Activated CD8-positive, alpha-beta T cell treated with anti-CD3 and anti-CD28 coated beads, Interleukin-2, amount 10 ng/mL, durations not matched to agents 7 days and 5 days (primary cell): ENCODE measurements around the gene CBLB. TPM values are rescaled to one million over a fixed set of nuclear protein-coding genes. Genes with fewer than 3 reads are reported as not detected.

ENCODE experiments used
- ATAC-seq: fragments of 150-1000 bp; cut with Tn5 transposase; one replicate; pipeline ENCODE4 v1.10.0; 2021; ENCODE audit warnings: moderate library complexity
- CTCF ChIA-PET: fragments of 350-600 bp; sonication (Branson Sonifier 250); formaldehyde crosslinking; loops from one replicate; lab custom pipeline; 2021; ENCODE audit warnings: antibody characterized with exemption; lab: Charles Lee
- POLR2A ChIA-PET: fragments of 350-600 bp; sonication (Branson Sonifier 250); formaldehyde crosslinking; loops from one replicate; lab custom pipeline; 2021; ENCODE audit warnings: antibody characterized with exemption; lab: Charles Lee
- DNase-seq: peaks from one replicate; pipeline ENCODE4 v3.0.0-alpha.2; 2020
- H3K27ac Mint-ChIP-seq: one replicate; pipeline ENCODE4 v1.8.0; 2021; ENCODE audit warnings: mild to moderate bottlenecking, mixed read lengths
- H3K27me3 Mint-ChIP-seq: one replicate; pipeline ENCODE4 v1.8.0; 2021; ENCODE audit warnings: low read depth, mixed read lengths
- H3K36me3 Mint-ChIP-seq: one replicate; pipeline ENCODE4 v1.8.0; 2021; ENCODE audit warnings: low read depth, mixed read lengths
- H3K4me1 Mint-ChIP-seq: one replicate; pipeline ENCODE4 v1.8.0; 2021; ENCODE audit warnings: low read depth, mixed read lengths
- H3K4me3 Mint-ChIP-seq: one replicate; pipeline ENCODE4 v1.8.0; 2021; ENCODE audit warnings: mild to moderate bottlenecking, mixed read lengths
- H3K9me3 Mint-ChIP-seq: one replicate; pipeline ENCODE4 v1.8.0; 2022; ENCODE audit warnings: mixed read lengths; ENCODE audit not compliant: insufficient read depth
- total RNA-seq, 2 experiments: library from RNA; stranded (reverse); gene quantifications; one replicate each; pipeline ENCODE4 v1.2.3, GENCODE V29; 2021

Gene CBLB
- total RNA-seq, 2 experiments from 2014 or later: 117 to 122 TPM

DNA sequence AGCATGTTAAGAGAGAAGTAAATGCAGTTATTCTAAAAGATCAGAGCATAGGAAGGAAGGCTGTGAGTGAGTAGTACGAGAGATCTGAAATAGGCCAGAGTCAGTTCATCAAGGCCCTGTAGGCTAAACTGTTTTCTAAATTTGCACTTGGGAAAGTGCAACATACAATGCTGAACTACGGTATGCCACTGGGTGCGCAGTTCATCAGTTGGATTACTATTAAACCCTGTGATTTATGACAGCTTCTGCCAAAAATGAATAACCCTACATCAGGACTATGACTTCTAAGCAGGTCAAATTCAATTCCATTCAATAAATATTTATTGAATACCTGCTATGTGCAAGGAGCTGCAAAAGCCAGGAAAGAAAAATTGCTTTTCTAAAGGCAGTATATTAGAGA is 10.8 kb downstream of the CBLB start:
- DNase-seq (no peak), ATAC-seq (no peak)
- peaks cover 47% of the 10 kb centered on the region for H3K4me1 Mint-ChIP-seq
- peaks cover 59% of the 10 kb centered on the region for H3K36me3 Mint-ChIP-seq
- ChIA-PET POLR2A (no interaction called here), CTCF (interaction anchor here (1.2 to 2.2 kb wide), 3 partner anchors 10 to 141 kb away, joined by 3 to 9 read pairs (median 3); partner anchors contain the start of gene CBLB)
- no peaks in the 10 kb centered on the region for H3K27me3 Mint-ChIP-seq
- H3K27ac Mint-ChIP-seq: peak overlapping the region; percentile 27
- no peak overlapping the region for H3K4me3 Mint-ChIP-seq
- peaks cover 4% of the 10 kb centered on the region for H3K9me3 Mint-ChIP-seq

DNA sequence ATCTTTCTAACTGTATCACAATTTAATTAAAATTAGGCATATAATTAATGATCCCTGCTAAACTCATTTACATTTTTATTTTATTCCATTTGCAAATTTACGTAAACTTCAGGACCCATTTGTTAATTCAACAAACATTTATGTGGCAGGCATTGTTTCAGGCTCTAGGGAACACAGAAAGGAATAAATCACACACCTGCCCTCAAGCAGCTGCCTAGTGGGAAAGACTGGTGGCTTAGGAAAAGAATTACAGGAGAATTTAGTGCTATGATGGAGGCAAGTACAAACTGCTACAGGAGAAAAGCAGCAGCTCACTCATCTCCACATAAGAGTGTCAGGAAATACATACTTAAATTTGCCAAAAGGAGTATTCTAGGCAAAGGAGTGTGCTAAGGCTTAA is 11.2 kb downstream of the CBLB start:
- no peak overlapping the region for H3K4me3 Mint-ChIP-seq
- peaks cover 63% of the 10 kb centered on the region for H3K36me3 Mint-ChIP-seq
- peak overlapping the region; percentile 27 for H3K27ac Mint-ChIP-seq

DNA sequence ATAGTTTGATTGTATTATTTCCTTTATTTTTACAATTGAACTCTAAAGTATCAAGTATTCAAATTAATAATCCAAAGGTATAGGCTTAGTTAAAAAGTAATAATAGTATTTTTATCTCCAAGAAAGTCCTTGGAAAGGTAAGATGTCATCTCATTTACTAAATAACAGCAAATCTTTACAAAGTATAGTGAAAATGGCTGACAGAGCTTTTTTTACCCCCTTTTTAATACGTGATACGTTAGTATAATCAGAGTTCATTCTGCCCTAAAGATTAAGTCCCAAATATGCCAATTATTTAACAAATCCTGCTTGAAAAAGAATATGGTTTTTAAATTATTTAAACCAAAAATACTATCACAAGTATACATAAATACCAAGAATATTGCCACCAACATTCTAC is 12.2 kb downstream of the CBLB start:
- Mint-ChIP-seq H3K4me1 (peaks cover 48% of the 10 kb centered on the region), H3K9me3 (peaks cover 4% of the 10 kb centered on the region), H3K27ac (no peak overlapping the region), H3K4me3 (no peak overlapping the region), H3K36me3 (peaks cover 68% of the 10 kb centered on the region), H3K27me3 (no peaks in the 10 kb centered on the region)
- ATAC-seq (no peak), DNase-seq (no peak)
- POLR2A ChIA-PET: interaction anchor here (1.2 kb wide), 1 partner anchor 13 kb away, joined by 3 read pairs; no protein-coding TSS in a partner anchor
- CTCF ChIA-PET: interaction anchor here (1.3 to 2.2 kb wide), 3 partner anchors 12 to 165 kb away, joined by 3 to 9 read pairs (median 3); partner anchors contain the start of gene CBLB

More for the DNA sequence above, 11.2 kb downstream of the CBLB start:
- H3K9me3 Mint-ChIP-seq: peaks cover 4% of the 10 kb centered on the region
- no peak for ATAC-seq
- ChIA-PET CTCF (interaction anchor here (1.2 to 2.2 kb wide), 4 partner anchors 11 to 141 kb away, joined by 3 to 9 read pairs (median 3); partner anchors contain the start of gene CBLB), POLR2A (no interaction called here)
- no peaks in the 10 kb centered on the region for H3K27me3 Mint-ChIP-seq
- DNase-seq: no peak
- H3K4me1 Mint-ChIP-seq: peaks cover 48% of the 10 kb centered on the region

DNA sequence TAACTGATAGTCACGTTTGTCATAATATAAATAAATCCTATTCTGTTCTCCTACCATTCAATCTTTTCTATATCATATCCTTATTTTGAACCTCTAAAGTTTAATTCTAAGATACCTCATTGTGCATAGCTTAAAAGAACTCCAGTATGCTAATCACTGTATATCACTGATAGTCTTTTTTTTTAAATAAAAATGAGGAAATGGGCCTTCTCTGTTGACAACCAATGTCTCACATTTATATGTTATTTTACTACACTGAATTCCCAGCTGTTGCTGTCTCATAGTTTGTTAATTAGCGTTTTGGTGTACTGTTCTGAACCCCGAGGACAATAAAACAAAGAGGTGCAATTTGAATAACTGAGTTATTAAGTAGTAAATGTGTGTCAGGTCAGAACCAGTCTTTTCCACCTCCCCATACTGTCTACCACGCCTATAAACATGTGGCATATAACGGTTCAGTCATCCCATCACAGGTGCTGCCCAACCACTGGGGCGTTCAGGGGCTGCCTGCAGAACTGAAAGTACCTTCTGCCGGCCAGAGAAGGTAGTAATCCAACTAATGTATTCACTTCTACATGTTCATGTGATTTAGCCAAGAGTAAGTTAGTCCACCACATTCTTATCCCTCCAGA is 14.9 kb downstream of the CBLB start:
- no peaks in the 10 kb centered on the region for H3K27me3 Mint-ChIP-seq
- CTCF ChIA-PET: no interaction called here
- ATAC-seq (peak; percentile 46), DNase-seq (no peak)
- POLR2A ChIA-PET: interaction anchor here (0.6 kb wide), 1 partner anchor 82 kb away, joined by 5 read pairs; no protein-coding TSS in a partner anchor
- peaks cover 75% of the 10 kb centered on the region for H3K36me3 Mint-ChIP-seq
- peaks cover 4% of the 10 kb centered on the region for H3K9me3 Mint-ChIP-seq
- H3K4me1 Mint-ChIP-seq: peaks cover 57% of the 10 kb centered on the region
- peak overlapping the region; percentile 18 for H3K27ac Mint-ChIP-seq
- H3K4me3 Mint-ChIP-seq: no peak overlapping the region

DNA sequence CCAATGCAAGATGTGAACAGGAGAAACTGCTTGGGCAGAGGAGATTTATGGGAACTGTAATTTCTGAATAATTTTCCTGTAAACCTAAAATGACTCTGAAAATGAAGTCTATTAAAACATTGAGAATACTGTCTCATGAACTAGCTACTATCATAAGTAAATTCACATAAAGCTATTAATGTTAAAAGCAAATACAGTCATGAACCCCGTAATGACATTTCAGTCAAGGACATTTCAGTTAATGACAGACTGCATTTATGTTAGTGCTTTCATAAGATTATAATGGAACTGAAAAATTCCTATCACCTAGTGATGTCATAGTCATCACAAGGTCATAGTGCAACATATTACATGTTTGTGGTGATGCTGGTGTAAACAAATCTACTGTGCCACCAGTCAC is 17.2 kb downstream of the CBLB start:
- ATAC-seq (no peak), DNase-seq (no peak)
- H3K4me3 Mint-ChIP-seq: no peak overlapping the region
- H3K4me1 Mint-ChIP-seq: peaks cover 58% of the 10 kb centered on the region
- CTCF ChIA-PET: interaction anchor here (1.9 kb wide), 1 partner anchor 758 kb away, joined by 4 read pairs; no protein-coding TSS in a partner anchor
- no peak overlapping the region for H3K27ac Mint-ChIP-seq
- H3K27me3 Mint-ChIP-seq: no peaks in the 10 kb centered on the region
- POLR2A ChIA-PET: interaction anchor here (1.0 to 1.7 kb wide), 2 partner anchors 9 to 13 kb away, joined by 3 to 6 read pairs; no protein-coding TSS in a partner anchor
- H3K36me3 Mint-ChIP-seq: peaks cover 77% of the 10 kb centered on the region
- peaks cover 4% of the 10 kb centered on the region for H3K9me3 Mint-ChIP-seq

DNA sequence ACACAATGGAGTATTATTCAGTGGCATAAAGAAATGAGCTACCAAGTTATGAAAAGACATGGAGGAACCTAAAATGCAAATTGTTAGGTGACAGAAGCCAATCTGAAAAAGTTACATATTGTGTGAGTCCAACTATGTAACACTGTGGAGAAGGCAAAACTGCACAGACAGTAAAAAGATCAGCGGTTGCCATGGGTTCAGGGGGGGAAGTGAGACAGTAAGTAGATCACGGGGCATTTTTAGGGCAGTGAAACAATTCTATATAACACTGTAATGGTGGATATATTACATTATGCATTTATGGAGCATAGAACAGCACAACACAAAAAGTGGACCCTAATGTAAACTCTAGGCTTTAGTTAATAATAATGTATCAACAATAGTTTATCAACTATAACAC is 17.6 kb downstream of the CBLB start:
- H3K27ac Mint-ChIP-seq: peak overlapping the region; percentile 10
- no peak for ATAC-seq
- DNase-seq: no peak
- no peak overlapping the region for H3K4me3 Mint-ChIP-seq
- H3K36me3 Mint-ChIP-seq: peaks cover 77% of the 10 kb centered on the region
- no peaks in the 10 kb centered on the region for H3K27me3 Mint-ChIP-seq
- ChIA-PET CTCF (interaction anchor here (1.9 kb wide), 1 partner anchor 758 kb away, joined by 4 read pairs; no protein-coding TSS in a partner anchor), POLR2A (interaction anchor here (1.7 kb wide), 1 partner anchor 9 kb away, joined by 6 read pairs; no protein-coding TSS in a partner anchor)
- peaks cover 58% of the 10 kb centered on the region for H3K4me1 Mint-ChIP-seq
- H3K9me3 Mint-ChIP-seq: peaks cover 4% of the 10 kb centered on the region

DNA sequence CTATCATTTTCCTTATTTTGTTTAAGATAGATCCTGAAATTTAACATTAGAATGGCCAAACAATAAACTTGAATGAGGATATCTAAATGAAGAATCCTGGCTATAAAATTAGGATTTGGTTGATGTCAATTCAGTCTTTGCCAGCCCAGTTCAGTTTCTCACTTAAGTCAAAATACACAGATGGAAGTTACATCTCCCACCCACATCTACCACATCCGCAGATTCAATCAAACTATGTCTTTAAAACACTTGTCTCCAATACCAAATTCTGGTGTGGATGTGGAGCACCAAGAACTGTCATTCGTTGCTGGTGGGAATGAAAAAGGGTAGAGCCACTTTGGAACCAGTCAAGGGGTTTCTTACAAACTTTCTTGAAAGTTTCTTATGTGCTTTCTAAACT is 18.2 kb downstream of the CBLB start:
- Mint-ChIP-seq H3K4me3 (no peak overlapping the region), H3K36me3 (peaks cover 74% of the 10 kb centered on the region), H3K27ac (peak overlapping the region; percentile 11), H3K4me1 (peaks cover 58% of the 10 kb centered on the region), H3K9me3 (peaks cover 4% of the 10 kb centered on the region), H3K27me3 (no peaks in the 10 kb centered on the region)
- ChIA-PET POLR2A (no interaction called here), CTCF (interaction anchor here (1.9 kb wide), 1 partner anchor 759 kb away, joined by 4 read pairs; no protein-coding TSS in a partner anchor)
- no peak for DNase-seq
- no peak for ATAC-seq

DNA sequence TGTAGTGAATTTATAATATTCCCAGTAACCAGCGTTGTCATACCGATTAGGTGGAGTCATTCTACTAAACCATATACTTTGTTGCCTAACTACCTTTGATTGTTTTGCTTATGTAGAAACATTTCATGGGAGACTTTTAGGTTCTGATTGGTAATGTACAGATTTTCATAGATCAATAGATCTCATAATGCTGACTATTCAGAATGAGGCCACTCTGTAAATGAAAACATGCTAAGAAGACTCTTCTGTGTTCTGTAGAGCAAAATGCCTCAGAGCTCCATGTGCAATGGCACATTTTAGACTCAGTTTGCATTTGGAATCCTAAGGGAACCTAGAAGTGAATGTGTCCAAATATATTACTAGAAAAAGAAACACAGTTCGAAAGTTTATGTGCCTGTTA is 20.0 kb downstream of the CBLB start:
- no peak for DNase-seq
- H3K9me3 Mint-ChIP-seq: no peaks in the 10 kb centered on the region
- H3K27ac Mint-ChIP-seq: no peak overlapping the region
- H3K4me1 Mint-ChIP-seq: peaks cover 57% of the 10 kb centered on the region
- no peak for ATAC-seq
- POLR2A ChIA-PET: interaction anchor here (1.3 kb wide), 1 partner anchor 19 kb away, joined by 3 read pairs; the partner anchor contains the start of gene CBLB
- no peak overlapping the region for H3K4me3 Mint-ChIP-seq
- no peaks in the 10 kb centered on the region for H3K27me3 Mint-ChIP-seq
- CTCF ChIA-PET: no interaction called here
- H3K36me3 Mint-ChIP-seq: peaks cover 72% of the 10 kb centered on the region

DNA sequence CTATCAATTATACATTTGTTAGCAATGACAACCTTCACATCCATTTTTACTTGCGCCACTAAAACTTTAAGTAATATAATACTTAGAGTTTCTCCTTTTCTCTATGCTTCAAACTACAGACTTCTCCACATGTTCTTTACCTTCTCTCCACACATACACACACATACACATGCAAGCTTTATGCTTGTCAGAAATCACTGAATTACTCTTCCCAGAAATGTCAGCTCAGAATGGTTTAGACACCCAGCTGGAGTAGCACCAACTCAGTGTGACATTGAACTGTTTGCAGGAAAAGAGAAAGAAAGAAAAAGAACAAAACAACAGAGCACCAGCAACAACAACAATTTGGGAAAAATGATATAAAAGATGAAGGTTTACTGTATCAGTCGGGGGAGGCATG is 20.9 kb downstream of the CBLB start:
- no peaks in the 10 kb centered on the region for H3K27me3 Mint-ChIP-seq
- CTCF ChIA-PET: interaction anchor here (1.7 kb wide), 1 partner anchor 15 kb away, joined by 5 read pairs; no protein-coding TSS in a partner anchor
- DNase-seq (no peak), ATAC-seq (no peak)
- no peak overlapping the region for H3K27ac Mint-ChIP-seq
- no peaks in the 10 kb centered on the region for H3K9me3 Mint-ChIP-seq
- POLR2A ChIA-PET: interaction anchor here (0.7 kb wide), 1 partner anchor 39 kb away, joined by 4 read pairs; no protein-coding TSS in a partner anchor
- H3K4me3 Mint-ChIP-seq: no peak overlapping the region
- peaks cover 54% of the 10 kb centered on the region for H3K4me1 Mint-ChIP-seq
- H3K36me3 Mint-ChIP-seq: peaks cover 66% of the 10 kb centered on the region

DNA sequence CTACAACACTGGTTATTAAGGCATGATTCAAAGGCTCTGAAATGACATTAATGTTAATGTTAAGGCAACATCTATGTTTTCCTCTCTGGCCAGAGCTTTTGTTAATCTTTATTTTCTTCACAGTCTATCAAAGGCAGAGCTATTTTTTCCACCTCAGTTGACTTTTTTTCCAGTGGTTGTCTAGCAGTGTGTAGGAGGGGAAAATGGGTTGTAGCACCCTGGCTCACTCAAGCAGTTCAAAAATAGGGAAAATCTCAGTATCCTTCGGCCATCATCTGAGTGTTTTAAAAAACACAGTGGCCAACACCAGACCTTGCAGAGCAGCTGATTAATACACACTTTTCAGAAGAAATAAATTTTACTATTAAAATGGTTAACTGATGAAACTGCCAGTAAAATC is 21.4 kb downstream of the CBLB start:
- peak overlapping the region; percentile 4 for H3K4me3 Mint-ChIP-seq
- no peak for DNase-seq
- H3K36me3 Mint-ChIP-seq: peaks cover 64% of the 10 kb centered on the region
- peak overlapping the region; percentile 44 for H3K27ac Mint-ChIP-seq
- POLR2A ChIA-PET: interaction anchor here (0.7 kb wide), 2 partner anchors 38 to 48 kb away, joined by 3 to 4 read pairs; no protein-coding TSS in a partner anchor
- CTCF ChIA-PET: interaction anchor here (1.7 kb wide), 1 partner anchor 16 kb away, joined by 5 read pairs; no protein-coding TSS in a partner anchor
- H3K4me1 Mint-ChIP-seq: peaks cover 54% of the 10 kb centered on the region
- peak; percentile 34 for ATAC-seq
- H3K9me3 Mint-ChIP-seq: no peaks in the 10 kb centered on the region
- H3K27me3 Mint-ChIP-seq: no peaks in the 10 kb centered on the region

DNA sequence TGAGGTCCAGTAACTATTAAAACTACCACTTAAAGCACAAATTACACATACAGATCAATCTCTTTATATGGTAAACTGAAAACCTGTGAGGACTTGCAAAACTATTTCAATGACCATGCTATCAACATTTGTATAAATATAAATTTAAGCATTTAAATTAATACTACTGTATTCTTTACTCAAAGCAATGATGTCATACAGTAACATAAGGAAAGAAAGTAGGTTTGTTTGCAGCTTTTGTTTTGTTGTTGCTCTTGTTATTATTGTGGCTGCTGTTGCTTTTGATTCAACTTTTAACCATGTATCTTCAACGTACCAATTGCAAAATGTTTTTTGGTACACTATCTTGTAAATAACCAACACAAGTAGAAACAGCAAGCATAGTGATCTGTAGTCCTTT is 22.0 kb downstream of the CBLB start:
- DNase-seq: no peak
- H3K27ac Mint-ChIP-seq: no peak overlapping the region
- H3K9me3 Mint-ChIP-seq: no peaks in the 10 kb centered on the region
- ChIA-PET CTCF (interaction anchor here (1.7 kb wide), 1 partner anchor 16 kb away, joined by 5 read pairs; no protein-coding TSS in a partner anchor), POLR2A (interaction anchor here (0.7 kb wide), 1 partner anchor 47 kb away, joined by 3 read pairs; no protein-coding TSS in a partner anchor)
- H3K4me1 Mint-ChIP-seq: peaks cover 54% of the 10 kb centered on the region
- peaks cover 68% of the 10 kb centered on the region for H3K36me3 Mint-ChIP-seq
- ATAC-seq: no peak
- no peaks in the 10 kb centered on the region for H3K27me3 Mint-ChIP-seq
- no peak overlapping the region for H3K4me3 Mint-ChIP-seq
